HUES6 (cell line): Measurements from ENCODE around the gene PTPRR.

ENCODE experiments used
- H3K27ac ChIP-seq: 2 replicates; pipeline ENCODE4 v1.7.0; 2013; ENCODE audit warnings: low read depth, mild to moderate bottlenecking, low read length, inconsistent platforms
- H3K27me3 ChIP-seq: 2 replicates; pipeline ENCODE4 v1.6.1; 2013; ENCODE audit warnings: low read length; ENCODE audit not compliant: control insufficient read depth, insufficient read depth
- H3K36me3 ChIP-seq: 2 replicates; pipeline ENCODE4 v1.6.1; 2013; ENCODE audit warnings: low read length; ENCODE audit not compliant: control insufficient read depth, insufficient read depth
- H3K4me1 ChIP-seq: 2 replicates; pipeline ENCODE4 v1.6.1; 2013; ENCODE audit warnings: low read length; ENCODE audit not compliant: control insufficient read depth, insufficient read depth
- H3K4me3 ChIP-seq: 2 replicates; pipeline ENCODE4 v1.5.1; 2013; ENCODE audit warnings: low read depth, low read length
- H3K9ac ChIP-seq: one replicate; pipeline ENCODE4 v1.6.1; 2013; ENCODE audit warnings: mild to moderate bottlenecking, low read length
- H3K9me3 ChIP-seq: 2 replicates; pipeline ENCODE4 v1.6.1; 2013; ENCODE audit warnings: low read depth, low read length; ENCODE audit not compliant: control insufficient read depth, insufficient read depth

The PTPRR gene

DNA sequence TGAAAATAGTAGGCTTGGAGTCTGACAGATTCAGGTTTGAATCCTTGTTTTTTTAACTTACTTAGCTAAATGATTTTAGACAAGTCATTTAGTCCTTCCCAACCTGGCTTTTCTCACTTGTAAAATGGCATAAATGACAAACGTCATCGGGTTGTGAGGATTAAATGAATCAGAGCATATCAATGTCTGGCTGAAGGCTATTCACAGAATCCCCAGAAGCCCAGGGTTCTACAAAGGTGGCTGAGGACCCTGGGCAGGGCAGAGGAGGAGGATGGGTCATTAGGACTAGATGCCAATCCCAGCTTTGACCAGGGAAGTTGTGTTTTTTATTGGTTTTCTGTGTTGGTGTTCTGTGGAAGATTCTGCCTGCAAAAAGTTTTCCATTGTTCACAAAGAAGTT is 275.7 kb downstream of the PTPRR start:
- Histone ChIP-seq H3K4me3 (no peak overlapping the region), H3K27ac (peak overlapping the region; percentile 52; the same call in 1 of the 2 replicates), H3K36me3 (no peaks in the 10 kb centered on the region), H3K9ac (no peak overlapping the region), H3K27me3 (no peaks in the 10 kb centered on the region), H3K9me3 (no peaks in the 10 kb centered on the region), H3K4me1 (peaks cover 22% of the 10 kb centered on the region)

DNA sequence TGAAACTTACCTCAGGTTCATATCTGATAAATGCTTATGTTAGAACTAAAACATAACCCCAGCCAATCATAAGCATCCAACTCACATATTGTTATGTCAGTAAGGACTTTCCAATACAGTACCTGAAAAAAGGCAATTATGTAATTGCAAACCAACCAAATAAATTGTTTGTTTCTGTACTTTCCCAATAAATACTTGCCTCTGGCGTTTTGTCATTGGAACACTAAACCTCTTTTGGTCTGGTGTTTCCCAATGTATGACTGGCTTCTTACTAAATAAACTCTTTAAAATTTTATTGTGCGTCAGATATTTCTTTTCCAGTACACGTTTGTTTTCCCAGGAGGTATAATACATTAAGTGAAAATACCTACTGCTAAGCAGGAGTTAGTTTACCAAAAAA is 276.6 kb downstream of the PTPRR start:
- no peak overlapping the region for H3K4me3 ChIP-seq
- peaks cover 22% of the 10 kb centered on the region for H3K4me1 ChIP-seq
- no peaks in the 10 kb centered on the region for H3K27me3 ChIP-seq
- H3K27ac ChIP-seq, result no peak overlapping the region
- no peak overlapping the region for H3K9ac ChIP-seq
- H3K36me3 ChIP-seq, result no peaks in the 10 kb centered on the region
- no peaks in the 10 kb centered on the region for H3K9me3 ChIP-seq

DNA sequence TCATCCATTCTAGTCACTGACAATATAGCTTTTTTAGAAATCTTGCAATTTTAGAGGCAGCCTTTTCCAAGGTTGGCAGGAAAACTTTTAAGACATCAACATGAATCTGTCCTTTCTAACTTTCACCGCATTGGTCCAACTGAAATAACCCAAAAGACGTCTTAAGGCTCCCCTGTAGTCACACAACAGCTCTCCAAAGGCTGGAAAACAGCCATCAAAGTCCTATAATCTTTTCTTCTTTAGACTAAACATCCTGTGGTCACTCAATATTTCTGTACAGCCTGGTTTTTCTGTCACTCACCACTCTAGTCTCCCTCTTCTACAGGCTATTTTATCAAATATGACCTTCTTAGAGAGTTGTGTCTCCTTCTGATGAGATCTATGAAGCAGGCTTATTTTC is 278.8 kb downstream of the PTPRR start:
- H3K4me3 ChIP-seq, result no peak overlapping the region
- H3K9me3 ChIP-seq, result no peaks in the 10 kb centered on the region
- no peak overlapping the region for H3K9ac ChIP-seq
- no peak overlapping the region for H3K27ac ChIP-seq
- H3K27me3 ChIP-seq, result no peaks in the 10 kb centered on the region
- H3K4me1 ChIP-seq, result peaks cover 19% of the 10 kb centered on the region
- no peaks in the 10 kb centered on the region for H3K36me3 ChIP-seq

DNA sequence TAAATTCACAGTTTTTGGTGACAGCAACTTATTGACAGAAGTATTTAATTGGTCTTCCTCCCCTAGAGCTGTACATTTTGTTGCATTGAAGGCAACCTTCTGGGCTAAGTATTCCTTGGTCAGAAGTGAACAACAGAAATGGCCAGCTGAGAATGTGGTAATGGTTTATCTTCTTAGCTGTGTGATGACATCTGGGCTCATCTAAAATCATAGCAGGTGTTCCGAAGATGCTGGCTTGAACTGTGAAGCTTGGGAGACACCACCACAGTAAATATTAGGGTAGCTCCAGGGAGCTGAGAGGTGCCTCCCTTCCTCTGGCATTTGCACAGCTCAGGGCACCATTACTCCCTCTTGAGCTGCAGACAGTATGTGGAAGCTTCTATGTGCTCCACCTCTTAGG is 279.6 kb downstream of the PTPRR start:
- H3K4me1 ChIP-seq, result peaks cover 11% of the 10 kb centered on the region
- no peak overlapping the region for H3K27ac ChIP-seq
- H3K27me3 ChIP-seq, result no peaks in the 10 kb centered on the region
- H3K9ac ChIP-seq, result no peak overlapping the region
- no peak overlapping the region for H3K4me3 ChIP-seq
- no peaks in the 10 kb centered on the region for H3K36me3 ChIP-seq
- no peaks in the 10 kb centered on the region for H3K9me3 ChIP-seq

DNA sequence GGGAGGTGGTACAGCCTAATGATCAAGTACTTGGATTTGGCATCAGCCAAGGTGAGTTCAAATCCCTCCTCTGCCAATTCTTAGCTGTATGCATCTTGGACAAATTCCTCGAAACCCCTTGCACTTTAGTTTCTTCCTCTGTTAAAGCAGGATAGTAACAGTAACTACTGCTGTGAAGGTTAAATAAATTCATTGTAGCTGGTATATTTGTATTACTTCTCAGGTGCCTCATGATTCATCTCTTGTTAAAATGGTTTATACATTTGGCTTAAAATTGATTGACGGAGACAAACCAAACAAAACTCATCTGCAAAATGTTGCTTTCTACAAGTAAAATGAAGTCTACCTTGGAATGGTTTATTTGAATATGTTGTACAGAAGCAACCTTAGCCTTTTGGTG is 281.0 kb downstream of the PTPRR start:
- H3K9me3 ChIP-seq, result no peaks in the 10 kb centered on the region
- no peak overlapping the region for H3K27ac ChIP-seq
- H3K4me1 ChIP-seq, result no peaks in the 10 kb centered on the region
- H3K27me3 ChIP-seq, result no peaks in the 10 kb centered on the region
- no peak overlapping the region for H3K9ac ChIP-seq
- H3K36me3 ChIP-seq, result no peaks in the 10 kb centered on the region
- no peak overlapping the region for H3K4me3 ChIP-seq

DNA sequence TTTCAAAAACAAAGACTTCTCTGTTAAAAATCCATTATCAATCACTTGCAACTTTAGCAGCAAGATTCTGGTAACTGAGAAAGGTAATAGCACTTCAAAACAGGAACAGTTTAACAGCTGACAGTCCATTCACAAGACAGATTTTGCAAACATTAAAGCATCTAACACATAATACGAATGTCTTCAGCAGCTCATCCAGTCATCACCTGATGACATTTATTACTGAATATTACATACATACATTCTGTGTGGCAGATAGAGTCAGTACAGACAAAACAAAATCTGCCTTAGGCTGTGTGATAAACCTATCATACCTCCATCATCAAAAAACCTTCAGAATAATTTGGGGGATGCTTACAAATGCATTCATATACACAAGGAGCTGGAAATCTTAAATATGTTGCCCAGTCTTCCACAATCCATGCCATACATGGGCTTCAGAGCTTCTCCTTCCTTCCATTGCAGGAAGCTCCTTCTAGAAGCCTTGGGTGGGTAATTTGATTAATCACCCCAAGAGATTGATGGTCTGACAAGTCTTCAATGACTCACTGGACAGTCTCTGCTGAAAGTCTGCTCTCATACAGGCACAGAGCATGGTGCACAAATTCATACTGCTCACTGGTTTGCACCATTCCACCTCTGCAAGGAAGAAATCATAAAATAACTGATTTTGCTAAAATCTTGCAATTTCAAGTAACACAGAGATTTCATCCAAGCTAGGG is 281.7 kb downstream of the PTPRR start:
- H3K9ac ChIP-seq, result no peak overlapping the region

DNA sequence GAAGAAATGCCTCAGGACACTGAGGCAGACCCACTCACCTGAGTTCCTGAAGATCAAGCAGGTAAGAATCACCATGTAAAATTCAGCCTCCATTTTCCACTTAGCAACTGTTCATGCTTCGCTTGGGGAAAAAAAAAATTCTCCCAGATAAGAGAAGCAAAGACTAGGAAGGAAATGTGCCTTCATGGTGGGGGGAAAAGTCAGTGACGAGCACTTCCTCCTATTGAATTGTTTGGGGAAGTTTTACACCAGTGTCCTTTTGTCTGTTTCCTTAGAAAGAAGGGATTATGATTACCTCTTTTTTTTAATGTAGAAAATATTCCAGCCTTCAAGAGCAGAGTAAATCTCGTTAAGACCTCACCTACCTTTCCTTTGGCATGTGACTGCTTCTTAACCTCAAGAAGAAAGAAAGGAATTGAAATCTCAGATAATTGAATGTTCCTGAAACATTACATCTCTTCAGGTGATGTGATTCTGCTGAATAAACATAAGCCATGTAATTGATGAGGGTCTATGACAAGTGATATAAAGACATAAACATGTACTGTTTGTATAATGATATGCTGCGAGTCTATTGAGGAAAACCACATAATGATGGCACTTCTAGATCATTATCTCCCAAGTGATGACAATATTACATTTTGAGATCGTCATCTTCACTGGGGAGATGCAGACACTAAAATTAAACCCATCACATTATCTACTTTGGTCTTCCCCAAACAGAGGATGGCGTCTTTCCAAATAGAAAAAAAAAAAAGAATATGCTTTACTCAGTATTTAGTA is 283.0 kb downstream of the PTPRR start, which contains the start of gene PTPRB:
TSS of gene PTPRB (minus strand) at position 127 of the 783 bp plus-strand sequence. CDS start at position 93, 34 bp downstream.
- Histone ChIP-seq H3K27me3 (no peaks in the 10 kb centered on the region), H3K36me3 (no peaks in the 10 kb centered on the region), H3K9me3 (no peaks in the 10 kb centered on the region), H3K9ac (no peak within 1 kb of the TSS), H3K4me3 (no peak within 1 kb of the TSS), H3K4me1 (no peaks in the 10 kb centered on the region), H3K27ac (no peak within 1 kb of the TSS)

More for the DNA sequence above, 281.7 kb downstream of the PTPRR start:
- Histone ChIP-seq H3K4me3 (no peak overlapping the region), H3K27ac (no peak overlapping the region), H3K36me3 (no peaks in the 10 kb centered on the region), H3K27me3 (no peaks in the 10 kb centered on the region), H3K4me1 (no peaks in the 10 kb centered on the region), H3K9me3 (no peaks in the 10 kb centered on the region)

DNA sequence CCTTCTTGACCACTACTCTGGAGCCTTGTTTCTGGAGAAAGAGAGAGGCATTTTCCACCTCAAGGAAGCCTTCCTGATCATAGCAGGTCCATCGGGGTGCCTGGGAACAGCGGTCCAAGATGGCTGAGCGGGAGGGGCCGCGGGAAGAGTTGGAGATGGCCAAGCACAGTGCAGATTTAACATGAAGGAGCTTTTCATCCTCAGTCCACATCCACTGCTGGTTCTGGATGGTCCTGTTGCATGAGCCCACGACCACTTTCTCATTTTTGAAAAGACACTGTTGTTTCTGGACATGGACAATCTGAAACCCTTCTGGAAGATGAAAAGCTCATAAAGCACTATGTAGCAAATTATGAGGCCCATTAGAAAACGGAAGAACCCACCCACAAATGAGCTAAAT is 284.8 kb downstream of the PTPRR start:
- no peaks in the 10 kb centered on the region for H3K9me3 ChIP-seq
- no peaks in the 10 kb centered on the region for H3K4me1 ChIP-seq
- no peak overlapping the region for H3K9ac ChIP-seq
- H3K27ac ChIP-seq, result no peak overlapping the region
- no peaks in the 10 kb centered on the region for H3K36me3 ChIP-seq
- no peaks in the 10 kb centered on the region for H3K27me3 ChIP-seq
- H3K4me3 ChIP-seq, result no peak overlapping the region

DNA sequence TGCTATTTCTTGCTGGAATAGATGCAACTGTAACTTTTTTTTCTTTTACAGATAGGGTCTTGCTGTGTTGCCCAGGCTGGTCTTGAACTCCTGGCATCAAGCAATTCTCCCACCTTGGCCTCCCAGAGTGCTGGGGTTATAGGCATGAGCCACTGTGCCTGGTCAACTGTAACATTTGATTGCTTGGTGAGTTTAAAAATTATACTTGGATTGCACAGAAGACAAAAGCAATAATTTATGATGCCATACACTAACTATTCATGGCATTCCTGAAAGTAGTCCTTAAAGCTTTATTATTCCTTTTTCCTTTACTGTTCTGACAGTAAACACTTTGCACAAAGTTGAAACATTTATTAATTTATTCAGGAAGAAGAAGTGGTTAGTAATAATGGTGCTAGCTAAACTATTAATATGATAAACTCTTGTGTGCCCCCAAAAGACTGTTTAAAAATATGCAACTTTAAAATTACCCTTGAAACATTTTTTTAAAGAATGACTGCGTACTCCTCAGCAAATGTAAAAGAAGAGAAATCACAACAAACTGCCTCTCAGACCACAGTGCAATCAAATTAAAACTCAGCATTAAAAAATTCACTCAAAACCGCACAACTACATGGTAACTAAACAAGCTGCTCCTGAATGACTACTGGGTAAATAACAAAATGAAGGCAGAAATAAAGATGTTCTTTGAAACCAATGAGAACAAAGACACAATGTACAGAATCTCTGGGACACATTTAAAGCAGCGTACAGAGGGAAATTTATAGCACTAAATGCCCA is 291.6 kb downstream of the PTPRR start:
- Histone ChIP-seq H3K9ac (no peak overlapping the region), H3K4me3 (no peak overlapping the region), H3K27ac (no peak overlapping the region), H3K36me3 (no peaks in the 10 kb centered on the region), H3K27me3 (no peaks in the 10 kb centered on the region), H3K9me3 (no peaks in the 10 kb centered on the region), H3K4me1 (no peaks in the 10 kb centered on the region)

DNA sequence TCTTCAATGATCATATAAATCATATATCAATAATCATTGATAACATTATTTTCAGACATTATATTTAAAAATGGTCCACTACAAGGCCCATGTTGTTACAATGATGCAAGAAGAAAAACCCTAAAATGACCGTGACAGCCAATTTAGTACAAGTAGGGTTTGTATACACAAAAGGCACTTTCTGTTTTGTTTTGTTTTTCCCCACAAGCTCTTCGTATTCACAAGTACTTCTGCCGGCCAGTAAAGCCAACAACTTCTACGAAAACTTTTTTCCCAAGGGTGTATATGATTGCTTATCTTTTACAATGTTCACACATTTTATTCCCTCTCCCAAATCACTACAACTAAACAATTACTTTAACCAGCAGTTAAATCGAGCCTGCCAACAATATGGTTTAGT is 292.9 kb downstream of the PTPRR start:
- no peaks in the 10 kb centered on the region for H3K27me3 ChIP-seq
- H3K9me3 ChIP-seq, result no peaks in the 10 kb centered on the region
- H3K36me3 ChIP-seq, result no peaks in the 10 kb centered on the region
- H3K9ac ChIP-seq, result no peak overlapping the region
- H3K4me3 ChIP-seq, result no peak overlapping the region
- no peaks in the 10 kb centered on the region for H3K4me1 ChIP-seq
- H3K27ac ChIP-seq, result no peak overlapping the region

DNA sequence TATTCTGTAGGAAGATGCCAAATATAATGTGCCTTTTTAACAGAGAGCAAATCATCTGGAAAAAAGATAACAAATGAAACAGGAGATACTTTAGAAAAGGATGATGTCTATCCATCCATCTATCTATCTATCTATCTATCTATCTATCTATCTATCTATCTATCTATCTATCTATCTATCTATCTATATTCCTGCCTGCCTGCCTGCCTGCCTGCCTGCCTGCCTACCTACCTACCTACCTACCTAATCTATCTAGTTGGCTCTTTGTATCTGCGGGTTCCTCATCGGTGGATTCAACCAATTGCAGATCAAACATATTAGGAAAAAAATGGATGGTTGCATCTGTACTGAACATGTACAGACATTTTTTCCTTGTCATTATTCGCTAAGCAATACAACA is 294.4 kb downstream of the PTPRR start:
- no peaks in the 10 kb centered on the region for H3K9me3 ChIP-seq
- no peaks in the 10 kb centered on the region for H3K27me3 ChIP-seq
- H3K4me1 ChIP-seq, result no peaks in the 10 kb centered on the region
- H3K36me3 ChIP-seq, result no peaks in the 10 kb centered on the region
- no peak overlapping the region for H3K9ac ChIP-seq
- H3K27ac ChIP-seq, result no peak overlapping the region
- H3K4me3 ChIP-seq, result no peak overlapping the region
